ENCODE results near the gene ISM1.

DNA sequence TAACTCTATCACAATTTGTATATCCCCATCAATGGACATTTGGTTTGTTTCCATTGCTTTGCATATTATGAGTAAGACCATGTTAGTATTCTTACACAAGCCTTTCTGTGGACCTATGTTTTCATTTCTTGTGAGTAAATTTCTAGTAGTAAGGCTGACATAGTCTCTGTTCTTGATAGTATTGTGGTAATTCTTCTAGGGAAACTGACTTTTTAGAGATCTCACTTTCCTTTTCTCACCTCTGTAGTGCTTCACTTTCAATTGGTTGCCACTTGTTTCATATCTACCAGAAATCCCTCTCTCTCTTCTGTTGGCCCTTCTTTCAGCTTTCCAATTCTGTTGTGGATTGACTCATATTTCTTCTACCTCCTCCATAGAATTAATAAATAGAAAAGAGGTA lies 8.5 kb downstream of the ISM1 start:
- TF ChIP-seq POLR2A (IDR thresholded peaks at IDR 0.05; ENCODE audit: low read depth, low read length), result no peak
- TF ChIP-seq TAF1 (IDR thresholded peaks at IDR 0.05; ENCODE audit: low read depth, low read length), result no peak
- TF ChIP-seq POLR2AphosphoS5 (IDR thresholded peaks at IDR 0.05; ENCODE audit: low read depth, low read length), result no peak
- TF ChIP-seq PAX5 (IDR thresholded peaks at IDR 0.05; ENCODE audit: insufficient read depth, low read length, severe bottlenecking), result no peak
- no peak for TF ChIP-seq SPI1 (IDR thresholded peaks at IDR 0.05; ENCODE audit: low read depth, low read length)
- TF ChIP-seq POU2F2 (IDR thresholded peaks at IDR 0.05; ENCODE audit: low read depth, low read length), result no peak

All from GM12891 (cell line).